Endometrial microvascular endothelial cells (primary cell): ENCODE measurements around the gene GJB2. TPM values are rescaled to one million over a fixed set of nuclear protein-coding genes. Genes with fewer than 3 reads are reported as not detected.
"Not testable (repeated sequence)": the region's sequence is repeated elsewhere in the genome, so short reads cannot be mapped to it uniquely, and the experiment has no call there.

ENCODE experiments used
- in situ Hi-C: cut with HindIII; loops from 2 replicates; pipeline ENCODE4 v1.10.0; 2017; ENCODE audit warnings: low sequenced_read_pairs, low pct_unique_long_range_greater_than_20kb; ENCODE audit errors: inconsistent ontology term
- total RNA-seq: library from RNA; depleted of rRNA; stranded (reverse); fragments of >200 nt; gene quantifications from one replicate; pipeline ENCODE4 v1.2.3, GENCODE V29; 2015; ENCODE audit errors: inconsistent ontology term

GJB2 gene
- total RNA-seq, 1 donor from 2014 or later, result not detected

DNA sequence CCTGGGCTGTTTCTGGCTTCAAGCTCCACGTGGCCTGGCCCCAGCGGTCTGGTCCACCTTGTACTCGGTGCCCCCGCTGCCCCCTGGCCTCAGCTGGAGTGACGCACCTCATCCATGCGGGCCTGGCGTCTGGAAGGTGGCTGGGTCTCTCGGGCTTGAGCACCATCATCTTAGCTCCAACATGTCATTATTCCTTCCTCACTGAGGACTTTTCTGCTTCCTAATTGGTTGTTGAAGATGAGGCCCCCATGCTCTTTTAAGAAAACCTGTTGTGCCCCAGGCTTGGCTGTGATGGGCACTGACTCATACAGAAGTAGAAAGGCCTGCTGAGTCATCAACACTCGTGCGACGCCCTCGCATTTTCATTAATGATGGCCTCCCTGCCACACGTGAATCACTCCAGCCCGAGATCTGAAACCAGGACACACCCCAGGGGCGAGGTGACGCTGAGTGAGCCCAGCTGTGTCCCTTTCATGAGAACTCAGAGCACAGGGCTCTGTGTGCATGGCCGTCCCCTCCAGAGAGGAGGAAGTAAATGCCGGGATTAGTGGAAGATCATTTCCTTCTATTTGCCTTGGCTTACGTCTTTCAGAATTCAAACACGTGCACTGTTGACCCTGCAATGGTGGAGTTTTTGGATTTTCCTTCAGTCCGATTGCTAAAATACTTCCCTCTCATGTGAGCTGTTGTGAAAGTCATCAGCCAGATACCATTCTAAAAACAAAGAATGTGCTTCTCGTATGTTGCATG, 17.9 kb downstream of the GJB2 start:
- in situ Hi-C loops, result no loop called here

DNA sequence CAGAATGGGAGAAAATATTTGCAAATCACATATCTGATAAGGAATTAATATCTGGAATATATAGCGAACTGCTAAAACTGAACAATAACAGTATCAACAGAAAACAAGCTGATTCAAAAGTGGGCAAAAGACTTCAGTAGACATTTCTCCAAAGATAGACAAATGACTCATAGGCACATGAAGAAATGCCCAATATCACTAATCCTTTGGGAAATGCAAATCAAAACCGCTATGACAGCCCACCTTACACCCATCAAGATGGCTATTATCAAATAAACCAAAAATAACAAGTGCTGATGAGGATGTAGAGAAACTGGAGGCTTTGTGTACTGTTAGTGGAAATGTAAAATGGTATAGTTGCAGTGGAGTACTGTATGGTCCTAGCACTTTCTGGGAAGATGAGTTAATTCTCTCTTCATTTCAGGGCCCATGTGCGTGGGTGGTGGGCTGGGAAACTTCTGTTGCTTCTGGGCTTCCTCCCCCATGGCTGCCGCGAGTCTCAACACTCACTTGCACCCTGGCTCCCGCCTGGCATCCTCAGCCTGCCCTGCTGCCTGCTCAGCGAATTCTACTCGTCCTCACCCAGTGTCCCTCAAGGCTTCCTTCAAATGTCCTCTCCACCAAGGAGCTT, 19.5 kb downstream of the GJB2 start:
- in situ Hi-C loops, result no loop called here

DNA sequence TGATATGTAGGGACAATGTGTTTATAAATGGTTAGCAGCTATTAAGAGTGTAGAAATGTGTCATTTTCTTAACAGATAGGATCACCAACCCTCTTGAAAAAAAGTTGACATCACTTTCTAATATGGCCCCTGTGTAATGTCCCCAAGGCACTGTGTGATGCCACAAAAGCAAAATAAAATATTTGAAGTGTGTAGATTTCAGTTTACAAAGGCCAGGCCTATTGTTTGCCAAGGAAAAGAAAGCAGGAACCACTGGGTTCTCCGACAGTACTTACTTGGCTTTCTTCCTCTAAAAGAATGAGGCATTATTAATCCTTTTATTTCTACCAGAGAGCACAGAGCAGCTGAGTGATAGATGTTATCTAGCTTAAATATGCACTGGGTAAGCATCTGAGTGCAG, 21.4 kb downstream of the GJB2 start:
- in situ Hi-C loops, result no loop called here

DNA sequence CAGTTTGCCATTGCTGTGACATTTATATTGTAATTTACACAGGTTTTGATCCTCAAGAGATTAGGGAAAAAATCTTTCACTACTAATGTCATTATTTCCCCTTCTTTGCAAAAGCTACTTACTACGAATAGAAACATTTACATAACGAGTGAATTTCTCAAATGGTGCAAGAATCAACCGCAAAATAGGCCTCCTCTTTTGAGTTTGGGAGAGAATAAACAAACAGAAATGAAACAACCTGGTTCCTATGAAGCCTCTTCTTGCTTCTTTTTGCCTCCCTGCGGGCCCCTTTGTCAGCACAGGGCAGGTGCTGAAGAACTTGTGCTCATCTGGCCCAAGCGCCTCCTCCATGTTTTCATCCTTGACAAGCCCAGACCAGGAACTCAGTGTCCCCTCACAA, 21.8 kb downstream of the GJB2 start:
- in situ Hi-C loops, result no loop called here

DNA sequence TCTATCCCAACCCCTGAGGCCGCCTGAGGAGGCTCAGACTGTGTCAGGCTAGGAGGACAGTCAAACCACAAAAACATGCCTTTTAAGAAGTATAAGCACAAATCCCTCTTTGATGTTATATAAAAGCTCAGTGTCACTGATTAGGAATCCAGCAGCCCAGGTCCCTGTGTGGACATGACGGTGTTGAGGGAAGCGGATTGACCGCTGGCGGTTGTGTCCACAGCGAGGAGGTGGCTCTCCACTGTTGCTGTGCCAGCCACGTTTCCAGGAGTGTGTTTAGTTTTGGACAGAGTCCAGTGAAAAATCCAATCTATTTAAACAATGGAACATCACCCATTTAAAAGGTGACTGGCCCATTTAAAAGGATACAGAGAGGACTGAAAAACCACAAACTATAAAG, 24.3 kb downstream of the GJB2 start:
- in situ Hi-C loops, result no loop called here

DNA sequence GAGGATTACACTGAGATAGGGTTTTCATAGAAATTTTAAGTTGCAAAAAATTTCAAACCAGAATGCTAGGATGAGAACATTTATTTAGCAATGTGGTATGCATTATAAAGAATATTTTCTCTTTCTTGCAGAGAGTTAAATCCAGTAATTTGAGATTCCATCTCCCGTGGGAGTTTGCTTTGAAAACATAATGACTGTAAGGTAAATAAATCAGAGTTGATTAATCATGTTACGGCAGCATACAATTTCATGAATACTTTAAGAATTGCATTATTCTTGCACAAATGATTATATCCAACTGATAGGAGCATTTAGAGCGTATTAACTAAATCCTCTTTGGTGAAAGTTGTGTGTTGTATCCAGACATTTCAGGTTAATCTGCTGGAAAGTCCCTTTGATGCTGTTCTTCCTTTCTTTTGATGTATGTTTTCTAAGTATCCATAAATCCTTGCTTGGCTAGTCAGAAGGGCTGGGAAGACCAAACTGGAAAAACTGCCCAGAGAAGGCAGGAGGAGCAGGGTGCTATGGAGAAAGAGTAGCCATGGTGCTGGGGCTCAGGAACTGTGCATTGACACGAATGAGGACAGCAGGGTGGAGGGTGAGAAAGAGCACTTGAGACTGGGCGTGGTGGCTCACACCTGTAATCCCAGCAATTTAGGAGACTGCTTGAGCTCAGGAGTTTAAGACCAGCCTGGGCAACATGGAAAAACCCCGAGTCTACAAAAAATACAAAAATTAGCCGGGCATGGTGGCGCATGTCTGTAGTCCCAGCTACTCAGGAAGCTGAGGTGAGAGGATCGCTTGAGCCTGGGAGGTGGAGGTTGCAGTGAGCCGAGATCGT, 27.1 kb downstream of the GJB2 start:
- in situ Hi-C loops, result no loop called here

DNA sequence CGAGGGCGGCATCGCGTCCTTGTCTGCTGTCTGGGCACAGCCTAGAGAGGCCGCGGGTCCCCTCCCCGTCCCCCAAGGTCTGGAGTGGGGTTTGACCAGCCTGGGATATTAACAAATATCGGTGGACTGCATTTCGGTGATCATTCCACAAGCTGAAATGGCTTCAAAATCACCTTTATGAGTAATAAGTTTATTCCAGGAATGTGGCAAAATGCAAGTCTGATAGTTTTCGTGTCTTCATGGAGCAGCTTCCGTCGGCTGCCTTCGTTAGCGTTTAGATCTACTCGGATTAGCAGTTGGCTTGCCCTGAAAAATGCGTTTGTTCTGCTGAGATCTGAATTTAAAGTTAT, 30.8 kb downstream of the GJB2 start:
- in situ Hi-C loops, result no loop called here

DNA sequence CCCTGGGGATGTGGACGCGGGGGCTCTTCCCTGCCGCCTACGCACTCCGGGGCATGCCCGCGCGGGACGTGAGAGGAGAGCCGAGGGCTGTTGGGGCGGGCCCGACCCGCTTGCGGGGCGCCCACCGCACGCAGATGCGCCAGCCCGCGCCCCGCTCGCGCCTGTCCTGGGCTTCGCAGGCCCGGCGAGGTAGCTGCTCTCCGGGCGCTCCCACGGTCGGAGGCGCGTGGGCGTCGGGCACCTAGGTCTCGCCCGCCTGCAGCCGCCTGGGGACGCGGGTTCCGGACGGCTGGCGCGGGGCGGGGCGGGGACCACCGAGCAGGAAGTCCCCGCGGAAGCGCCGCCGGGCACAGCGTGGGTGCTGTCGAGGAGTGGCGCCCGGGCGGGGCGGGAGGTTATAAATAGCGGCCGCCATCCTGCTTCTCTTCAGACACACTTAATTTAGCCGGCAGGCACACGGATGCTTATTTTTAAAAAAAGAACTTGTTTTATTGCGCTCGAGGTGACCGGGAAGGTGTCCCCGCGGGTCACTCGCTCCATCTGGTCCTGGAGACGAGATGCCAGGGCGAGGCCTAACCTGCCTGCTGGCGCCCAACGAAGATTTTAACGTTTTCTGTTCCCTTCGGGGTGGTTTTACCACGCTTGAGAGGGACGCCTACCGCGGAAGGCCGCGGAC, 31.3 kb downstream of the GJB2 start:
- in situ Hi-C loops, result no loop called here

DNA sequence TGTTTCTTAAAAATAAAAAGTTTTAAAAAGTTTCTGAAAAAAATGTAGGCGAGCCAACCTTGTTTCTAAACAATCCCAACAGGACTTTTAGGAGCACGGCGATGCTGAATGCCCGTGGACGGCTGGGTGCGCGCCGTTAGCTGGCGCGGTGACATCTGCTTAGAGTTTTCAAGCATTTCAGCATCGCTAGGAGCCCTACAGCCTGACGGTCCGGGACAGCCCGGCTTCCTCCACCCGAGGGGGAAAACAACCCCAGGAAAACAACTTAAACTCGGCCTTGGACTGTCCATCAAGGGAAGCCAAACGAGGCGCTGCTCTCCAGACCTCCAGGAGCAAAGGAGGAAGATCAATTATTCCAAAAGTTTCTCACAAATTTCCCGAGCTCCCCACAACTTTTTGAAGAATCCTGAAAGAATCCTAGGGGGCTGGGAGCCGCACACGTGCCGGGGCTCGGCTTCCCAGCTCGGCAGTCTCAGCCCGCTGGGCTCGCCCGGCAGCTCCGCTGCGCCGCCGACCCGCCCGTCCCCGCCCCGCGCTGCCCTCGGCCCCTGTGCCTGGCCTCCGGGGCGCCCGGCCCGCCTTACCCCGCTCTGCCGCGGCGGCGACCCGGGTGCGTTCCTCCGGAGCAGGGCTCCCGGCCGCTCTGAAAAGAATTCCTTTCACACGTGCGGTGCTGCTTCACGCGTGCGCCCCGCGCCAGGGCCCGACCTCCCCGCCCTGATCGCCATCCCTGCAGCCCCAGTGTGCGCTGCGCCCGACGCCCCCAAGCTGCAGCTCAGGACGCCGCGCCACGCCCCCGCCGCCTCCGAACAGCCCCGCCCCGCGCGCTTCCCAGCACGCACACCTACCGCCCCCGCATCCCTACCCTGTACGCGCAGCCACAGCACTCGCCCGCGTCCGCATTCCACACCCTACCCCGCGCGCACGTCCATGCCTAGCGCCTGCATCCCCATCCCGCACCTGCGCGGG, 32.1 kb downstream of the GJB2 start, which contains the start of gene GJA3:
GJA3 (minus strand) TSS at position 747 of the 969 bp plus-strand sequence. CDS start 17,764 bp downstream, outside the sequence.
- in situ Hi-C loops, result no loop called here

DNA sequence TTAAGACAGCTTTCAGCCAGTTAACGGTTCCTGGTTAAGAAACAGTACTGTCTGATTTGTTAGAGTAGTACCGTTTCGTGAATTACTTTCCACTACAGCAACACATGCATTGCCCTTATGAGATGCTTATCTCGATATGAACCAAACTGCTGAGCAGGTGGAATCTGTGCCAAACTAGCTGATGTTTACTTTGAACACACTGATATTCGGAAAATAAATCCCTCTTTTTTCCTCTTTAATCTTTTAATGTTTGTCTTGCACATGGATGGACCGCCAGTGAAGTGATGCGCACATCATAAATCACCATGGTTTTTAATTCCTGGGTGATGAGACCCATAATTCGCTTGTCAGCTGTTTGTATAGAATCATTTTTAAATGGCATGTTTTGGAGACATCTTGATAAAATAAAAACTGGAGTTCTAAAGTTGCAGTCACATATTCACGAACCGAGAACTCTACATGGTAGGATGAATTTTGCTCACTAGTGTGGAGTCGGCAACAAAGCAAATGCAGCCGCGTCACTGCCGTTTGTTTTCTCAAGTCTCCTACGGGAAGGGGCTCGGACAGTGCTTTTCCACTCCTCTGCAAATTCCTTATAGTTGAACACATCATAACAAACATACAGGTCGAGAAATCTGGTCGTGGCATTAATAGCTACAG, 33.0 kb downstream of the GJB2 start:
- in situ Hi-C loops, result no loop called here

DNA sequence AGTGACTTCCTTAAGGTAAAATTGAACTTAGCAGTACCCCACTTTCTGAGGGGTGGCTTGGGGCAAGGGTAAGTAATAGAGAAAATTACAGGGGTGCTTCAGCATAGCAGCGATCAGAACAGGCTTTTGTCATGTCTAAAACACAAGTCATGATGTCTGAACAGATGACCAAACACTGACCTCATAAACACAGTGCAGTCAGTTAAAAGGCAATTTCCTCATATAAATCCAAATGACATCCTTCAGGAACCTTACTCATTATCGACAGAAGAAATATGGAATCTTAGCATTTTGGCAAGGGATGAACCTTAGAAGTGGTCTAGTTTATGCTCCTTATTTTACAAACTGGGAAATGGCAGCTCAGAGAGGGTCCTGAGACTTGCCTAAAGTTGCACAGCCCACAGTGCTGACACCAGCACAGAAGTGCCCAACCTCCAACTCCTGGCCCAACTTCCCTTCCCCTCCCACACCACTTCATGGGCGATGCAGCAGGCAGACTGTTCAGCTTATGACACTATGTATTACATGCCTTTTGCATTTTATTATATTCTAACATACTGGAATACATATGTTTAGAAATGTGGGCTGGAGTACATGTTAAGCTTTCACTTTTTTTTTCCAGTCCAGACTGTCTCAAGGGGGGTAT, 35.5 kb downstream of the GJB2 start:
- in situ Hi-C loops, result no loop called here

DNA sequence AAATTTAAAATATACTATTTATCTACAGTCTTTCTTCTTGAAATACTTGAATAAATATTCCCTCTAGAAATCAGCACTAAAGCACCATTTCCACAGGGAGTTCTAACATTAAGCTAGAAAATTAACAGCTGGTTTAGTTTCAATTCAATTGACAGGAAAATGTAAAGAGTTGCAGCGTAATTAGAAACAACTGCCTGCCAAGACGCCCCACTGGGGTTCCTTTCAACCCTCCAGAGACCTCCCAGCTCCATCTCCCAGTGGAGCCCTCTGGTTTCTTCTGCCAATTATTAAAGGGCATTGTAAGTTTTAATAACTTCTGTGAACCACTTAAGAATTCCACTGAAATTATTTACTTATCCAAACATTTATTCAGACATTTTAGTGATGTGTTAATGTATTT, 36.0 kb downstream of the GJB2 start:
- in situ Hi-C loops, result no loop called here

DNA sequence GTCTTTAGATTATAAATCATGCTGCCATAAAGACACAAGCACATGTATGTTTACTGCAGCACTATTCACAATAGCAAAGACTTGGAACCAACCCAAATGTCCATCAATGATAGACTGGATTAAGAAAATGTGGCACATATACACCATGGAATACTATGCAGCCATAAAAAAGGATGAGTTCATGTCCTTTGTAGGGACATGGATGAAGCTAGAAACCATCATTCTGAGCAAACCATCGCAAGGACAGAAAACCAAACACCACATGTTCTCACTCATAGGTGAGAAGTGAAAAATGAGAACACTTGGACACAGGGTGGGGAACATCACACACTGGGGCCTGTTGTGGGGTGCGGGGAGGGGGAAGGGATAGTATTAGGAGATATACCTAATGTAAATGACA, 39.4 kb downstream of the GJB2 start:
- in situ Hi-C loops, result not testable (repeated sequence)

DNA sequence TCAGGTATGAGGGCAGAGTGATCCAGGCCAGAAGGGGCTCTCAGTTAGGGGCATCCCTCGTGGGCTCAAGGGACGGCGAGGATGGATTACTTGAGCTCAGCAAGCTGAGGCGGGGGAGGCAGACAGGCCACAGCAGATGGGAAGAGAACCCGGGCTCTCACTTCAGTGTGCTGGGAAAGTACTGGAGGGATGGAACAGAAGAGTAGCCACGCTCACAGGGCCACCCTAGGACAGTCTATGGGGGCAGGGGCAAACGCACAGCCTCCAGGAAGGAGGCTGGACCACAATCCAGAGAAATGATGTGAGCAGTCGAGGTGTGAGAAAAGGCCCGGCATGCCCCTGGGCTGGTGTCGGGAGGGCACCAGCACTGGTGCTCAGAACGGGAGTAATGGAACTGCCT, 41.1 kb downstream of the GJB2 start:
- in situ Hi-C loops, result no loop called here

DNA sequence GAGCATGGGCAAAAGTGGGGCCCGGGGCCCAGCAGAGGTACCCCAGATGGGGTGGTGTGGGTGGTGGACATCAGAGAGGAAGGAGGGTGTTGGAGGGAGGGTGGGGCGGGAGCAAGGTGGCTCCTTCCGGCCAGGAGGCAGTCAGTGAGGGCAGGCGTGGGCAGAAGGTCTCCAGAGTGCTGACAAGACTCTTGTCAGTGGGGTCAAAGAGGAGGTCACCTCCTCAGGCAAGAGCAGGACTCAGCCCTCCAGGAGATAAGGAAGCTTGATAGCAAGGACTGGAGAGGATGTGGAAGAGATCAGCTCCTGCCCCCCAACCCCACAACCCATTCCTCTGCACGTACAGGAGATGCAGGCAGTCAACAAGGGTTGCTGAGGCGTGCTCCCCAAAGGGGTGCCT, 41.7 kb downstream of the GJB2 start:
- in situ Hi-C loops, result no loop called here

DNA sequence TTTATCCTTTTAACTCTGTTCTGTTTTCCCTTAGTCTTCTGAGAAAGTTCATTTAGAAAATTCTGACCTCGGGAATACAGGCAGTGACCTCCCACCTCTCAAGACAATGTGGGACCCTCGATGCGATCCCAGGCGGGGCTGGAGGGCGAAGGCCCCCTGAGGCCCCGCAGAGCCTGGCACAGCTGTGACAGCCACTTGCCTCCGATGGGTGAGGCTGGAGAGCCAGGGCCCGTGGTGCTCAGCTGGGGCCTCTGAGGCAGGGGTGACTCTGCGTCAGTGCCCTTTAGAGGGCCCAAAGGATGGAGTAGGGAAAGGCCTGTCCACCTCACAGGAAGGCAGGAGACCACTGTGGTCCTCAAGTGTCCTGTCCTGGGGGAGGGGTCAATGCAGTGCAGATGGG, 42.2 kb downstream of the GJB2 start:
- in situ Hi-C loops, result no loop called here

DNA sequence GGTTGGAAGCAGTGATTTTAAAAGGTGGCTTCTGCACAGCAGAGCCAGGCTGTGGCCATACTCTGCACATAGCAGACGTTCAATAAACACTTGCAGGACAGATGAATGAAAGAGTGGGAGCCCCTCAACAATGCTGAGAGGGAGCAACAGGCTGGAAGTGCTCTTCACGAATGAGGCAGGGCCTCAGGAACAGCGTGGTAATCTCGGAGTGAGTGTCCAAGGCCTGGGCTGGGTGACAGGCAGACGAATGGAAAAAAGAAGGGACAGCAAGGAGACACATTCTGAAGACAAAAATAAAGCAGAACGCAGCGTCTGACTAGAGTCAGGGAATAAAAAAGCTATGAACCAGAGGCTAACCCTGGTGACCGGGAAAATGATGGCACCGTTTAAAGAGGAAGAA, 43.0 kb downstream of the GJB2 start:
- in situ Hi-C loops, result no loop called here
